ENCODE data around the gene NPY2R.

- TF ChIP-seq POLR2AphosphoS5 (IDR thresholded peaks at IDR 0.05; ENCODE audit: low read depth, low read length), result no peak
- no peak for TF ChIP-seq POLR2A (IDR thresholded peaks at IDR 0.05; ENCODE audit: low read depth, low read length)
Observed at GRCh38 chr4:155228713-155229112, 20.3 kb downstream of the NPY2R start.
